Hematopoietic multipotent progenitor cell treated with erythropoietin and hydrocortisone succinate and interleukin-3 and kit ligand, for 6 days (in vitro differentiated cells): Measurements from ENCODE around the gene MAP3K19.

Source experiments
- DNase-seq: peaks from one replicate; pipeline ENCODE4 v3.0.0-alpha.2; 2015

MAP3K19 gene

DNA sequence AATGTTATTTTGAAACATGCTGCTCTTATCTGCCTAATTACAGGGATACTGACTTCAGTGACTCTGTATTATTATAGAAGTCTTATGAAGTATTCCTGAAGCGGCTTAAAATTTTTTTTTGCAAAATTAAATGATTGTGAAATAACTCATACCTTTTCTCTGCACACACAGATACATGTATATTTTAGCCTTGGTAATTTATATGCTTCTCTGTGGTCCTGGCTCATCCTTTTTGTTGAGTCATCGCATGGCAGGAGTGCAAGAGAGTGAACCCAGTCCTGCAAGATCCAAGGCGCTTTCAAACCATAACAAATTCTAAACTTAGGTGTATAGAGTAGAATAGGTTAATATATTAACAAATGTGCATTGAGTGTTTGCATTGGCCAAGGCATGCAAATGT lies 120.1 kb downstream of the MAP3K19 start:
- peak; percentile 33 for DNase-seq

DNA sequence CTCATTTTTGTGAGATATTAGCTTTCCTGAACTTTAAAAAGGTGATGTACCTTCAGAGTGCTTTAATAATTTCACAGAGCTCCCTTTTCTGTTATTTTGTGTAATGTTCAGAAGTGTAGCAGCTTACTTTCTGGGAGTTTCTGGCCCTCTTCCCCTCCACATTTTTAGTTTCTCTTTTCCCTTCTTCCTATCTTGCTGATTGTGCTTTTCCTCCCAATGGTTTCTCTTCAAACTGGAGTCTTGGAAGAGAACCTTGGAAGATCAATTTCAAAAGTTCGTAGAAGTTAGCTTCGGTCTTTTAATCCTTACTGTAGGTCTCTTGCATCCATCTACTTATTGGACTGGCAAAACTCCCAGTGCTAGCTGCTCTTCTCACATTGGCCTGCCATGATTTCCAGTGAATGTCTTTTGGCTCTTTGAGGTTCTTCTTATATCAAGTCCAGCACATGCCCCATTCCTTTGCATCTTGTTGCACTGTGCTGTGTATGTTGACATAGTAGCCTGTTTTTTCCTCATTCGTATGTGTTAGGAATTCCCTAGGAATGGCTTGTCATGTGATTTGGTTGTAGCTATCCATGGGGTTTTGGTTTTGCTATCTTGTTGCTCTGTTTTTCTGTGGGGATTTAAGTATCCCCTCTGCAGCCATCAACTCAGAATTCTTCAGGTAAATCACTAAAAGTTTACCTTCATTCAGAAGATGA lies 120.9 kb downstream of the MAP3K19 start:
- no peak for DNase-seq

DNA sequence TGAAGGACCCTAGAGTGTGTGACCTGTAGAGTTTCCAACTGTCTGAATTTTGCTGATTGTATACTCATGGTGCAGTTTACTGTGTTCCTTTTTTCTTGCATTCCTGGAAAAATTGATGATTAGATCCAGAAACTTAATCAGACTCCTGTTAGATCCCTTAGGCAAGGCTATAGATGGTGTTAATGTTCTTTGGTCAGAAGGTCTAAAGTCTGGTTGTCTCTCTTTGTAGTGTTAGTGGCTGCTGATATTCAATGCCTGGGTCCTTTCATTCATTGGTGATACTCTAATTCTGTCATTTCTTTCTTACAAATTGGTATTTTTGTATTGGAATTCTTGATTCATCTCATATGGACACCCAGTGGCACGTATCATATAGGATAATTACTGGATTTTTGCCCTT lies 122.3 kb downstream of the MAP3K19 start:
- no peak for DNase-seq

DNA sequence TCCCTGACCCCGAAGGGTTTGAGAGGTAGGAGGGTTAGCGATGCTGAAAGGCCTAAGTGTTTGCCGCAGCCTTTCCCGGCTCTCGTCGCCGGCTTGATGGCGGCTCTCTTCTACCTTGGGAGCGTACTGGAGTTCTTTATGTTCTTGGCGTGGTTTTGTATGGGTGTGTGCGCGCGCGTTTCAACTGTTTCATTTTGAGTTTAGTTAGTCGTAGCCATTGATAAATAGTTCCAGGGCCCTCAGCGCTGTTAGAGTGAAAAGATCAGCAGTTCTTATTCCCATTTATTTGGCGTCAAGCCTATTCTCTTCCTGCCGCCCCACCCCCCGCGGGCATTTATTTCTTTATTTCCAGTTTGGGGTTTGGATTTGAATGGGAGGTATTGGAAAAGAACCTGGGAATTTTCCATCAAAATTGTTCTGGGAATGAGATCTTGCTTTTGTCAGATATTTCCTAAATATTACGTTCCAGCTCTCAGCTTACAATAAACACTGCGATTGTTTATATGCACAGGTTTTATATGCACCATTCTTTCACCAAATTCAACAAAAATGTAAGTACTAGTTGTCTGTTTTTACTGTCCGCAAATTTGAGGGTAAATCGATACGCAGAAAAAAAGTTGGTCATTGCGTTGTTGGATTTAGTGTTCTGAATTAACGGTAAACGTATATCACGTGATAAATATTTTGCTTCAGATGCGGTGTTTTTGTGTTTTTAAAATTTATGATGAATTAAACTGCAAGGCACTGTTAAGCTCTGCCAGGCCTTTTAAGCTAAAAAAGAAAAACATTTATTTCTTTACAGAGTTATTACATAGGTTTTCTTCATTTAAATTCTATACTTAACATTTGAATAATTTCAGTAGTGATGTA lies 127.7 kb downstream of the MAP3K19 start:
- peak; percentile 68 for DNase-seq

DNA sequence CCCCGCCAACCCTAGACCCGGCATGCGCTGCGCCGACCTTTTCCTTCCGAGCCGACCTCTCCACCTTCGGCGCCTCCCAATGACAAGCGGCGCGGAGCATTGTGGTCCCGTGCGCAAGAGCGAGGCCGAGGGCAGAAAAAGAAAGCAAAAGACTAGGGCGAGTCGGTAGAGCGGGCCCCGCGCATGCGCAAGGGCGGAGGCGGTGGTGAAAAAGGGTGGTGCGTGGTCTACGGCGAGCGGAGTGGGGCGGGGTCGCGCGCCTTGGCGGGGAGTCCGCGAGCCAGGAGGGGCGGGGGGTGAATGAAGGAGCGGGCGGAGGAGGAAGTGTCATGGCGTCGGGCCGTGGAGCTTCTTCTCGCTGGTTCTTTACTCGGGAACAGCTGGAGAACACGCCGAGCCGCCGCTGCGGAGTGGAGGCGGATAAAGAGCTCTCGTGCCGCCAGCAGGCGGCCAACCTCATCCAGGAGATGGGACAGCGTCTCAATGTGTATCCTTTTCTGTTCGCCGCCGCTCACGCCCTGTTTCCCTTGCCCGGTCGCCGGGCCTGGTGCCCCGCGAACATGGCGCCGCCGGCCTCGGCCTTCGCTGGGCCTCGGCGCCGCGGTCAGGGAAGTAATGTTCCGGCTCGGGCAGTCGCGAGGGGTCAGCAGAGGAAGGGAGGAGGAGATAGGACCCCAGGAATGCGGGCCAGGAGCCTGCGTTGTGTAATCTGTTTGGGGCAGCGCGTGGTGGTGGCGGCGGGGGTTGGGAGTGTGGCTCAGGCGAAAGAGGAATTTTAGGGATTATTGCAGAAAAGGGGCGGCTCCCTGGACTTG lies 128.5 kb downstream of the MAP3K19 start, which contains the start of gene CCNT2:
Gene CCNT2, plus strand, starts transcription at position 297 of the 815 bp plus-strand sequence. Its CDS starts 33 bp downstream, at position 330.
- peak; percentile 99 for DNase-seq

DNA sequence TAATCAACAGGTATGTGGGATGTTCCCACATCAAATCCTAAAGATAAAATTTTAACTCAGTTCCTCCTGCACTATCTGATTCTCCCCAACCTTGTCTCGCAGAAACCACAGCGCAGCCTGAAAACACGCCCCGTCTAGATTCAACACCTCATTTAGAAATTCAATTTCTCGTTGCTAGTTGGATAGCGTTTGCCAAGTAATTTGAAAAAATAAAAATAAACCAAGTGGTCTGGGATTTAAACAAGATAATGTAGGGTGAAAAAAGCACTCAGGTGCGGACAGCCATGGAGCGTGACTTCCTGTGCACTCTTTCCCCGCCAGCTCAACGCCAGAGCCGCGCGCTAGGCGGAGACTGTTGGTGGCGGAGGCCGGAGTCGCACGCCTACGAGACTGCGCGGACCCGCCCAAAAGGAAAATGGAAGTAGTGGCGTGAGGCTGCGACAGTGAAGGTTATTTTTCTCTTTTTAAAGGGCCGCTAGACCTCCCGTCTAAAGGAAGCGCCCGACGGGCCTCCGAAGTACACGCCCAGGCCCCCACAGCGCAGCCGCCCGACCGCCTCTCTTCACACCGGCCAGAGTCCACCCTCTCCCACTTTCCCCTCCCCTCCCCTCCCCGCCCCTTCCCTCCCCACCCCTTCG lies 129.2 kb downstream of the MAP3K19 start:
- no peak for DNase-seq

DNA sequence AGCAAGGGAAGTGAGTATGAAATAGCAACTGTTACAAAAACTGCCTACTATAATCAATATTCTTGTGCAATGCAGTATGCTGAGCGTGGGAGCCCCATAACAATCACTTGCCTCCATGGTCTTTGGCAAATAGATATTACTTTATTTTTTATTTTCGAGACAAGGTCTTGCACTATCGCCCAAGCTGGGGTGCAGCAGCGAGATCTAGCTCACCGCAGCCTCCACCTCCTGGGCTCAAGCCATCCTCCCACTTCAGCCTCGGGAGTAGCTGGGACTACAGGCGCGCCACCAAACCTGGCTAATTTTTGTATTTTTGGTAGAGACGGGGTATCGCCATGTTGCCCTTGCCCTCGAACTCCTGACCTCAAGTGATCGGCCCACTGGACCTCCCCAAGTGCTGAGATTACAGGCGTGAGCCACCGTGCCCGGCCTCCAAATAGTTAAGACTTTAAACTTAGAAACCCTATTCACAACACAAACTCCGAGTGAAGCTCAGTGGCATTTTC lies 129.8 kb downstream of the MAP3K19 start:
- no peak for DNase-seq
